GM12873 (cell line): ENCODE data around the gene LAD1.

Experiments used
- CTCF ChIP-seq: IDR thresholded peaks from 2 replicates; pipeline ENCODE4 v1.5.1; 2012; ENCODE audit warnings: low read depth, mild to moderate bottlenecking, moderate library complexity, low read length, control low read depth; ENCODE audit not compliant: insufficient read depth; ENCODE audit errors: missing control alignments

LAD1 gene

GRCh38 chr1:201379733-201380242 is 19.3 kb downstream of the LAD1 start:
- TF ChIP-seq CTCF: no peak

DNA sequence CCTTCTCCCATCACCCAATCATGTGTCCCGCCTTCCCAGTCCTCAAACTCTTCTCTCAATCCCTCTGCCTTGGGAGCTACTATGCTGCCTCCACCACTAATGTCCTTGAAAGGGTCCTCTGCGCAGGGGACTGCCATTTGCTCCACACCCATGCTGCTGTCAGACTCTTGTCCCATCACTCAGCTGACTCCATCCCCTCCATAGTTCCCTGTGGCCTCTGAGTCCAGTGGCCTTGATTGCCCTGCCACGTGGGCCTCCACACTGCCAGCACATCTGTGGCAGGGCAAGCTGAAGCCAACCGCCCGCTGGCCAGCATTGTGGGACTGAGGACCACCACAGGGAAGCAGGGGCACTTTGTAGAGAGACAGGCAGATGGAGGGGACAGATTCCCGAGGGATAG is 20.3 kb downstream of the LAD1 start:
- TF ChIP-seq CTCF: no peak

DNA sequence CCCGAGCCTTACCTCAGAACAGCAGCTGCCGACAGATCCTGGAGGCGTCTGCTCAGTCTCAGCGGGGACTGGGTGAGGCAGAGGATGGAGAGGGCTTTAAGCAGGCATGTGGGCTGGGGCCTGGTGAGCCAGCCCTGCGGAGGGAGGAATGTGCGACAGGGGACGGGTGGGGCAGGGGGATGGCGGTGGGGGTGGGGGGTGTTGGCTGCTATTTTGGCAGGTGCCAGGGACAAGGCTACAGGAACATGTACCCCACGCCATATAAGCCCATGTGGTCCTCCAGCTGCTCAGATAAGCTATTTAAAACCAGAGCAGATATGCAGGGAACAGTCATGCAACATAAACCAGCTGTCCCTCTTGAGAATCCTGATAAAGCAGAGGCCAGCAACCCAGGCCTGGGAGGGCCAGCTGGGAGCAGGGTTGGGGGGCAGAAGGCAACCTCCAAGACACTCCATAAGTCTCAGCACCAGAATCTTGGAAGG is 21.5 kb downstream of the LAD1 start, which contains the start of gene TNNT2:
TNNT2 (minus strand) TSS at position 70 of the 482 bp plus-strand sequence. CDS start 4,426 bp downstream, outside the sequence.
- TF ChIP-seq CTCF: no peak

DNA sequence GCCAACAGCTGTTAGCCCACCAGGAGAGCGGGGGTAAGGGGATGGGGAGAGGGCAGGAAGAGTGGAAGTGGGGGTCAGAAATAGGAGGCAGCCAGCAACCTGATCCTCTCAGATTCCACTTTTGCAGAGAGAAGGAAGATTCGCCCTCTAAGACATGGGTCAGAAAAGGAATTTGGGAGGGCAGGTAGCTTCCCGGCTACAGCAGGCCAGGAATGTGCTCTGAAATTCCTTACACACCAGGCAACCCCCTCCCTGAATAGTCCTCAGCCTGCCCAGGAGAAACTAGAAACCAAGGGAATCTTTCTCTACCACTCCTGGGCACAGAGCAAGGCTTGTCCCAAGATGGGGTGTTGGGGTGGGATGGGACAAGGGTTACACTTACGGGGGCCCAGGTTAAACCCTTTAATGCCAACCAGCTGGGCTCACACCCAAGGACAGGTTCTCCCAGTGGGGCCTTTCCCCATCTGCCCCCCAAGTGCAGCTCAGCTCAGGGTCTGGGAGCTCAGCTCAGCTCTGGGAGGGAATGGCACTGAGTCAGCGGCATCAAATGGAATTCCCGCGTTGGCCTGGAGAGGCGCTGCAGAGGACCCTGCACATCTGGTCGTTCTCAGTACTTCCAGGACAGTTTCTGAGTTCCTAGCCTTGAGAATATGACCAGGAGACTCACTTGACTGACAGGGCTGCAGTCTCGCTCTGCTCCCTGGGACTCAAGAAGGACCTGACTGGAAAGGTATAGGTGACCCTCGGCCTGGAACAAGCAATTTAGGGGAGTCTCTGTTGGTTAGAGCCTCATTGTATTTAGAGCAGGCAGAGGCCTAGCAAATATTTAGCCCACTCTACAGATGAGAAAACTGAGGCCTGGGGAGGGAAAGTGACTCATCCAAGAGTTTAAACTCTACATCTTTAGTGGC is 22.4 kb downstream of the LAD1 start:
- TF ChIP-seq CTCF: peak; percentile 74

DNA sequence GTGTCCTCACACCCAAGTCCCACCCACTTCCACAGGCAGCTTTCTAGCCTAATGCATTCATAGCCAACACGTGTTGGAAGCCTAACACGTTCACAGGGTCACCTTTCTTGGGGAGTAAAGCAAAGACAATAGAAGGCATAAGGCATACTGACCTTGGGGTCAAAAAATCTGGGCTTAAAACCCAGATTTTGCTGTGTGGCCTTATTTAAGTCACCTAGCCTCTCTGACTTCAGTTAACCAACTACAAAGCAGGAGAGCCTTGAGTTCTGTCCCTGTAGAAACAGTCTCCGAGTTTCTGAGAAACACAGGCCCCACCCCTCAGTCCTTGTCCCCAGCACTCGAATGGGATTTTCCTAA is 23.0 kb downstream of the LAD1 start:
- no peak for TF ChIP-seq CTCF

DNA sequence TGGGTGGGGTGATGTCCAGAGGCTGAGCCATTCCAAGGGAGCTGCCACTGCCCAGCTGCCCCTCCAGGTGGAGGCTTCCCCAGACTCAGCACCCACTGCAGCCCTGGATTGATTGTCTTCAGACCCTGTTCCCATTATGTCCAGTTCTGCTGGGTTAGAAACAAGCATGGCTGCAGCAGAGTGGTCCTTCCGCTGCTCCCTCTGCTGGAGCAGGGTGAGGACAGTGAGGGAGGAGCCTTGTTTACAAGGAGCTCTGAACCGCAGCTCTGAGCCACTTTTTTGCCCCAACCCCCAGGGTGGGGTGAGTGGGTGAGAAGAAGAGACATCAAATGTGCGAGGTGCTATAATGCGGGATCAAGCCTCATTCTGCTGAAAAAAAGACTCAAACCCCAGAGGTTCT is 24.0 kb downstream of the LAD1 start:
- TF ChIP-seq CTCF: no peak

- no peak for TF ChIP-seq CTCF
These were observed 24.8 kb downstream of the LAD1 start for GRCh38 chr1:201374364-201374763.
